Trophoblast cell (in vitro differentiated cells and primary cell): ENCODE results near the gene LRBA.

Experiments used
- DNase-seq, 2 donors: peaks; one replicate each; pipeline ENCODE4 v3.0.0-alpha.2; 2016
- H2AFZ ChIP-seq: 2 replicates; pipeline ENCODE4 v1.6.1; 2013; ENCODE audit warnings: low read length, moderate library complexity, mild to moderate bottlenecking; ENCODE audit not compliant: insufficient read depth, poor library complexity
- H2AK5ac ChIP-seq: 2 replicates; pipeline ENCODE4 v1.6.1; 2013; ENCODE audit warnings: mild to moderate bottlenecking, low read length
- H2BK120ac ChIP-seq: 2 replicates; pipeline ENCODE4 v1.6.1; 2013; ENCODE audit warnings: low read length, mild to moderate bottlenecking, moderate library complexity; ENCODE audit not compliant: insufficient read depth, poor library complexity
- H2BK12ac ChIP-seq: 2 replicates; pipeline ENCODE4 v1.6.1; 2013; ENCODE audit warnings: mild to moderate bottlenecking, low read length, moderate library complexity
- H2BK5ac ChIP-seq: 2 replicates; pipeline ENCODE4 v1.6.1; 2013; ENCODE audit warnings: low read length, low read depth, moderate library complexity, mild to moderate bottlenecking; ENCODE audit not compliant: poor library complexity
- H3K14ac ChIP-seq: 2 replicates; pipeline ENCODE4 v1.6.1; 2013; ENCODE audit warnings: mild to moderate bottlenecking, low read length
- H3K18ac ChIP-seq: 2 replicates; pipeline ENCODE4 v1.6.1; 2013; ENCODE audit warnings: mild to moderate bottlenecking, low read length
- H3K23ac ChIP-seq: 2 replicates; pipeline ENCODE4 v1.6.1; 2013; ENCODE audit warnings: low read length
- H3K27ac ChIP-seq: 2 replicates; pipeline ENCODE4 v1.5.1; 2013; ENCODE audit warnings: low read depth, mild to moderate bottlenecking, inconsistent platforms, low read length, moderate library complexity
- H3K27me3 ChIP-seq: 2 replicates; pipeline ENCODE4 v1.6.1; 2013; ENCODE audit warnings: inconsistent platforms, mild to moderate bottlenecking, low read length, moderate library complexity; ENCODE audit not compliant: insufficient read depth
- H3K36me3 ChIP-seq, 2 experiments: 1 replicate in 1 of 2; 2 replicates in 1 of 2; pipeline ENCODE4 v1.6.1; 2013; ENCODE audit warnings: low read length in 2 of 2, mild to moderate bottlenecking in 2 of 2, moderate library complexity in 1 of 2; ENCODE audit not compliant: insufficient read depth in 2 of 2, control insufficient read depth in 1 of 2
- H3K4ac ChIP-seq: 2 replicates; pipeline ENCODE4 v1.6.1; 2013; ENCODE audit warnings: low read depth, mild to moderate bottlenecking, low read length, moderate library complexity
- H3K4me1 ChIP-seq, 2 experiments: 1 replicate in 1 of 2; 2 replicates in 1 of 2; pipeline ENCODE4 v1.6.1; 2013; ENCODE audit warnings: low read length in 2 of 2, mild to moderate bottlenecking in 2 of 2, moderate library complexity in 1 of 2; ENCODE audit not compliant: insufficient read depth in 2 of 2, control insufficient read depth in 1 of 2
- H3K4me2 ChIP-seq: 2 replicates; pipeline ENCODE4 v1.6.1; 2013; ENCODE audit warnings: inconsistent platforms, mild to moderate bottlenecking, low read length, moderate library complexity
- H3K4me3 ChIP-seq: 2 replicates; pipeline ENCODE4 v1.5.1; 2013; ENCODE audit warnings: mild to moderate bottlenecking, low read depth, low read length, inconsistent platforms
- H3K79me1 ChIP-seq: one replicate; pipeline ENCODE4 v1.6.1; 2013; ENCODE audit warnings: low read length
- H3K79me2 ChIP-seq: 2 replicates; pipeline ENCODE4 v1.6.1; 2013; ENCODE audit warnings: low read length, mild to moderate bottlenecking; ENCODE audit not compliant: control insufficient read depth, insufficient read depth, poor library complexity
- H3K9ac ChIP-seq: 2 replicates; pipeline ENCODE4 v1.6.1; 2013; ENCODE audit warnings: mild to moderate bottlenecking, low read length
- H3K9me3 ChIP-seq: 2 replicates; pipeline ENCODE4 v1.6.1; 2013; ENCODE audit warnings: low read depth, mild to moderate bottlenecking, control low read depth, inconsistent platforms, low read length; ENCODE audit not compliant: insufficient read depth
- H4K12ac ChIP-seq: 2 replicates; pipeline ENCODE4 v1.6.1; 2013; ENCODE audit warnings: low read depth, mild to moderate bottlenecking, low read length, moderate library complexity
- H4K8ac ChIP-seq: 2 replicates; pipeline ENCODE4 v1.6.1; 2013; ENCODE audit warnings: low read depth, mild to moderate bottlenecking, low read length, moderate library complexity
- H4K91ac ChIP-seq: one replicate; pipeline ENCODE4 v1.6.1; 2013; ENCODE audit warnings: low read depth, mild to moderate bottlenecking, low read length, moderate library complexity
- WGBS: extraction: QIAGEN DNeasy Blood & Tissue Kit; methylation state at CpG from one replicate; pipeline ENCODE4 v1.1.7; 2013; ENCODE audit warnings: missing lambda C conversion rate; ENCODE audit not compliant: insufficient read length, insufficient coverage; ENCODE audit errors: extremely low coverage; 5-methylcytosine and 5-hydroxymethylcytosine counted together

Gene LRBA

GRCh38 chr4:150243932-150244331 is 771.2 kb downstream of the LRBA start:
- Histone ChIP-seq H4K8ac (no peak overlapping the region), H3K4ac (no peak overlapping the region), H3K23ac (no peak overlapping the region), H3K18ac (no peak overlapping the region), H3K79me1 (peaks cover 2% of the 10 kb centered on the region), H2BK12ac (no peak overlapping the region), H3K4me3 (no peak overlapping the region), H3K27ac (no peak overlapping the region), H3K4me1 (no peaks in the 10 kb centered on the region), H3K9ac (no peak overlapping the region), H3K79me2 (no peaks in the 10 kb centered on the region), H3K9me3 (no peaks in the 10 kb centered on the region), H2AK5ac (no peak overlapping the region), H2BK5ac (no peak overlapping the region), H3K36me3 (no peaks in the 10 kb centered on the region), H3K14ac (no peak overlapping the region), H3K27me3 (no peaks in the 10 kb centered on the region), H4K91ac (no peak overlapping the region), H3K4me2 (no peak overlapping the region), H4K12ac (no peak overlapping the region), H2BK120ac (no peak overlapping the region), H2AFZ (no peak overlapping the region)
- no peak for DNase-seq
- no CpG with 5 or more reads among the region's 2 CpGs for WGBS

GRCh38 chr4:150242820-150243458 is 772.1 kb downstream of the LRBA start:
- H3K4me1 ChIP-seq = no peaks in the 10 kb centered on the region
- H3K4ac ChIP-seq = no peak overlapping the region
- H3K27ac ChIP-seq = no peak overlapping the region
- no peak overlapping the region for H3K14ac ChIP-seq
- H3K4me3 ChIP-seq = no peak overlapping the region
- H4K12ac ChIP-seq = no peak overlapping the region
- H4K91ac ChIP-seq = no peak overlapping the region
- no peak overlapping the region for H3K18ac ChIP-seq
- H3K9ac ChIP-seq = no peak overlapping the region
- no peaks in the 10 kb centered on the region for H3K27me3 ChIP-seq
- H2BK12ac ChIP-seq = no peak overlapping the region
- peaks cover 2% of the 10 kb centered on the region for H3K79me1 ChIP-seq
- no peak overlapping the region for H3K4me2 ChIP-seq
- H3K36me3 ChIP-seq = no peaks in the 10 kb centered on the region
- H3K79me2 ChIP-seq = no peaks in the 10 kb centered on the region
- H2BK120ac ChIP-seq = no peak overlapping the region
- H2BK5ac ChIP-seq = no peak overlapping the region
- no CpG with 5 or more reads among the region's 6 CpGs for WGBS
- DNase-seq = peak; percentile 11 to 68
- no peak overlapping the region for H2AK5ac ChIP-seq
- H4K8ac ChIP-seq = no peak overlapping the region
- no peak overlapping the region for H2AFZ ChIP-seq
- no peaks in the 10 kb centered on the region for H3K9me3 ChIP-seq
- no peak overlapping the region for H3K23ac ChIP-seq

GRCh38 chr4:150240011-150240410 is 775.1 kb downstream of the LRBA start:
- Histone ChIP-seq H3K4me3 (no peak overlapping the region), H3K79me2 (no peaks in the 10 kb centered on the region), H4K8ac (no peak overlapping the region), H3K9ac (no peak overlapping the region), H3K79me1 (peaks cover 2% of the 10 kb centered on the region), H3K9me3 (no peaks in the 10 kb centered on the region), H3K4ac (no peak overlapping the region), H3K27ac (no peak overlapping the region), H3K14ac (no peak overlapping the region), H2BK12ac (no peak overlapping the region), H2AK5ac (no peak overlapping the region), H2BK5ac (no peak overlapping the region), H3K4me1 (no peaks in the 10 kb centered on the region), H4K12ac (no peak overlapping the region), H3K18ac (no peak overlapping the region), H2AFZ (no peak overlapping the region), H4K91ac (no peak overlapping the region), H3K27me3 (no peaks in the 10 kb centered on the region), H3K36me3 (no peaks in the 10 kb centered on the region), H3K4me2 (no peak overlapping the region), H2BK120ac (no peak overlapping the region), H3K23ac (no peak overlapping the region)
- DNase-seq = no peak

- H3K79me1 ChIP-seq = peaks cover 2% of the 10 kb centered on the region
- no peak overlapping the region for H2AK5ac ChIP-seq
- H3K4me3 ChIP-seq = no peak overlapping the region
- no peak overlapping the region for H3K18ac ChIP-seq
- no peak overlapping the region for H2BK120ac ChIP-seq
- no peaks in the 10 kb centered on the region for H3K4me1 ChIP-seq
- no peaks in the 10 kb centered on the region for H3K9me3 ChIP-seq
- no peak overlapping the region for H3K4me2 ChIP-seq
- H4K8ac ChIP-seq = no peak overlapping the region
- no peak overlapping the region for H3K27ac ChIP-seq
- H3K9ac ChIP-seq = no peak overlapping the region
- H2AFZ ChIP-seq = no peak overlapping the region
- H3K4ac ChIP-seq = no peak overlapping the region
- H3K27me3 ChIP-seq = no peaks in the 10 kb centered on the region
- no peak overlapping the region for H3K14ac ChIP-seq
- no peak overlapping the region for H2BK12ac ChIP-seq
- H4K12ac ChIP-seq = no peak overlapping the region
- no peaks in the 10 kb centered on the region for H3K79me2 ChIP-seq
- H3K36me3 ChIP-seq = no peaks in the 10 kb centered on the region
- DNase-seq = no peak
- no peak overlapping the region for H2BK5ac ChIP-seq
- no peak overlapping the region for H3K23ac ChIP-seq
- H4K91ac ChIP-seq = no peak overlapping the region
- whole genome bisulfite sequencing = no CpG with 5 or more reads among the region's 1 CpG
Measured at GRCh38 chr4:150238591-150238990, 776.5 kb downstream of the LRBA start.
